NCI-H2227 (cell line): ENCODE results near the gene KRTAP21-3.
"Not testable (repeated sequence)": the region's sequence is repeated elsewhere in the genome, so short reads cannot be mapped to it uniquely, and the experiment has no call there.

Source experiments
- DNase-seq: peaks from one replicate; lab custom pipeline; 2025; ENCODE audit not compliant: unreplicated experiment; lab: John Stamatoyannopoulos, UW

The KRTAP21-3 gene, protein sequence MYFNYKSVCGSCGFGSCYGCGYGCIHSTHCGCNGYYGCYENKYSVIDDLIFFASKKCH

DNA sequence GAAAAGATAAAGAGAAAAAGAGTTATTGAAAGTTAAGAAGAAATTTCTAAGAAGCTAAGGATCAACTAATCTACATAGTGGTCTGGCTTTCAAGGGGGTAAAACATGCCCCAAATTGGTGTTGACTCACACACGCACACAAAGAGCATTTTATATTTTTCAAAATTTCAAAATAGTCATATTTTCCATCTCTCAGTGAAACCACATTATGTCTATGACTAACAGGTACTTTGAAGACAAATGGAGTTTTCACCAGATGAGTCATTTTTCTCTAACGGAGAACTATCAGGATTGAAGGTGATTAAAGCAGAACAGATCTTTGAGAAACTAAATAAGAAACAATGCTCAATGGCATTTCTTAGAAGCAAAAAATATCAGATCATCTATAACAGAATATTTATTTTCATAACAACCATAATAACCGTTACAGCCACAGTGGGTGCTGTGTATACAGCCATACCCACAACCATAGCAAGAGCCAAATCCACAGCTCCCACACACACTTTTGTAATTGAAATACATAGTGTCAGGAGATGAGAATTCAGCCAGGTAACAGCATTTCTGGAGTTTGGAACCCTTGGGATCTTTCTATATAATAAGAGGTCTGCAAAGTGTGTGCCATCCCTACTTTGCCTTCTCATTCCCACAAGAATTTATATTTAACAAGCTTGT lies at the start of gene KRTAP21-3:
KRTAP21-3 (minus strand) TSS at position 539 of the 671 bp plus-strand sequence; CDS start at position 521, 18 bp downstream.
- no peak for DNase-seq

DNA sequence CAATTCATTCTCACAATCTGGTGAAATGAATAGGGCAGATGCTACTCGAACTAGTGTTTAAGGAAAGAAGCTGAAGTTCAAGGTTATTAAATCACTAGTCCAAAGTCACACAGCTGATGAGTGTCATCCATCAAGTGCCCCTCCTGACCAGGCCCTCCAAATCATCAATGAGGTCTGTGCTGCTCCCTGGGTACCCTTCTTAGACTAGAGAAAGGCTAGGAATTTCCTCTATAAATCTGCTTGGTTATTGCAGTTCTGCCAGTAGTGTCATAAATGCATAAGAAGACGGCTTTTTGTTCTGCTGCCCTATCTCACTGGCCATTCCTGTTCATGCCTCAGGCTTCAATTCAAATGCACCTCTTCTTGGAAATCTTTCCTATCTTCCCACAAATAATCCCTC lies 42.2 kb upstream of the KRTAP21-3 start:
- DNase-seq: no peak

- no peak for DNase-seq
Observed at GRCh38 chr21:30758306-30758705, 39.7 kb upstream of the KRTAP21-3 start.

- DNase-seq: not testable (repeated sequence)
Observed at GRCh38 chr21:30755328-30755727, 36.8 kb upstream of the KRTAP21-3 start, which contains the start of gene KRTAP21-1. TSS of gene KRTAP21-1 (minus strand) at chr21:30755428. CDS start at chr21:30755378, 50 bp downstream.

GRCh38 chr21:30747159-30747558 lies 28.6 kb upstream of the KRTAP21-3 start, which contains the start of gene KRTAP21-2:
TSS of gene KRTAP21-2 (minus strand) at chr21:30747259. CDS start at chr21:30747202, 57 bp downstream.
- no peak for DNase-seq

- DNase-seq: no peak
Observed at GRCh38 chr21:30740462-30740861, 21.9 kb upstream of the KRTAP21-3 start.

- DNase-seq: no peak
Observed at GRCh38 chr21:30733026-30733425, 14.4 kb upstream of the KRTAP21-3 start.

- no peak for DNase-seq
Observed at GRCh38 chr21:30726726-30727125, 8.1 kb upstream of the KRTAP21-3 start.

GRCh38 chr21:30719401-30719800 lies 824 bp upstream of the KRTAP21-3 start:
- DNase-seq: no peak

DNA sequence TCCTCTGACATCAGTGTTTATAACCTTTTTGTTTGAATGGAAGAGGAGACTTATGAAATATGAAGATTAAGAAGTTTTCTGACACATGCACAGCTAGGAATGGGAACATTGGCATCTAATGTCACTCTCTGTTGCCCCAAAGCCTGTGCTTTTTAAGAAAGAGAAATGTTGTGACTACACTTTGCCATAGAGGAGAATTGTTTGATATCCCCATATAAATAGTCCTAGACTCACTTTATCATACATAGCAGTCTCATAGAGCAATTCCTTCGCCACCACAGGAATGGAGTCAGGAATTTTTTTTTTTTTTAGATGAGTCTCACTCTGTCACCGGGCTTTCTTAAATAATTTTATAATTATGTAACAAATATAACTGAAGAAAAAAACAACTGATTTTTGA lies 1.5 kb downstream of the KRTAP21-3 start:
- DNase-seq: no peak

DNA sequence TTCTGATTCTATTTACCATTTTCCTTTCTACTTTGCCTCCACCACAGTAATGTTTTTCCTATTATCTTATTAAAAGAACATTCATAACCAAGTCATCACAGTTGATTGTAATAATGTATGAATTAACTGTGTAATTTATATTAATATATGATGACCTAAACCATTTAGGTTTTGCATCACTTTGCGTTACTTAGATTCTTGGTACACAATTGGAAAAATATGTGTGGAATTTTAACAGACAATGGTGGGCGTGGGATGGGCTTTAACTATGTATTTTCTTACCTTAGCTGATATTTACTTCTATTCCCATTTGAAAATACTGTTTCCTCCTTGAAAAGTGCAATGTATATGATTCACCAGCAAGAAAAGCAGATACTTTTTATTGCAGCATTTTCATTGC lies 3.6 kb downstream of the KRTAP21-3 start:
- no peak for DNase-seq

DNA sequence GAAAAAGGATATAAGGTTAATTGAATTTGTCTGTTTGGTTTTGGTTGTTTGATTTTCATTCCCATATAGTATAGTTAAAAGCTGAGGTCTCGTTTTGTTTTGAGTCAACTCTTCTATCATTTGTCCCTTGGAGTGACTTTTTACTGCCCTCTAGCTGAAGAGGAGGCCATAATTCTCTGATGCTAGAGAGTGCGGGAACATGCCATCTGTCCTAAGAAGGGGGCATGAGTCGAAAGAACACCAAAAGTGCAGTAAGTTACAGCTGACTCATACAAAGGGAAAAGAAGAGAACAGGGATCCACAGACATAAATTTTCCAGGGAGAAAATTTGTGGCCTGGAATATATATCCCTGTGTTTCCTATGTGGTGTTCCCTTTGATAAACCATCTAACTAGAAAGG lies 4.1 kb downstream of the KRTAP21-3 start:
- no peak for DNase-seq

DNA sequence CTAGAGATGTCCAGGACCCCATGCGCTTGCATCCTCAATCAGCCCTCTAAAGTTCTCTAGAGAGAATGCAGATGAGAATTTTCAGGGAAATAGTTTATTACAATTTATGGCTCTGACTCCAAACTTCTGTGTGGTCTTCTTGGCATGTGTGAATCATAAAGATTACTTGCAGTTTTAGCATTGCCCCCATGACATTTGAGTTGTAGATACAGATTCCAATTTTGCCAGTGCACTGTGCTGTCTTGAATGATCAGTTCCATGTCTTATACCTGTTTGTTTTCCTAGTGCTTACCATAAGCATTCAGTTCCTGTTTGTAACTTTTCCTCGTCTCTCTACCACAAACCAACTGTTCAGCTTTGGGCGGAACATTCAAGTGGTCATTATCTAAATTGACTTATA lies 4.8 kb downstream of the KRTAP21-3 start:
- DNase-seq: no peak

DNA sequence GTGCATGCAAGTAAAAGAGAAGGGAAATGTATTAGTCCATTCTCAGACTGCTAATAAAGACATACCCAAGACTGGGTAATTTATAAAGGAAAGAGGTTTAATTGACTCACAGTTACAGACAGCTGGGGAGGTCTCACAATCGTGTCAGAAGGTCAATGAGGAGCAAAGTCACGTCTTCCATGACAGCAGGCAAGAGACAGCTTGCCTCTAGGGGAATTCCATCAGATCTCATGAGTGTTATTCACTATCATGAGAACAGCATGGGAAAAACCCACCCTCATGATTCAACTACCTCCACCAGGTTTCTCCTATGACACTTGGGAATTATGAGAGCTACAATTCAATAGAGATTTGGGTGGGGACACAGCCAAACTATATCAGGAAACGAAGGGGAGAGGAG lies 8.1 kb downstream of the KRTAP21-3 start:
- DNase-seq: no peak

GRCh38 chr21:30707409-30707808 lies 11.2 kb downstream of the KRTAP21-3 start:
- DNase-seq: no peak

DNA sequence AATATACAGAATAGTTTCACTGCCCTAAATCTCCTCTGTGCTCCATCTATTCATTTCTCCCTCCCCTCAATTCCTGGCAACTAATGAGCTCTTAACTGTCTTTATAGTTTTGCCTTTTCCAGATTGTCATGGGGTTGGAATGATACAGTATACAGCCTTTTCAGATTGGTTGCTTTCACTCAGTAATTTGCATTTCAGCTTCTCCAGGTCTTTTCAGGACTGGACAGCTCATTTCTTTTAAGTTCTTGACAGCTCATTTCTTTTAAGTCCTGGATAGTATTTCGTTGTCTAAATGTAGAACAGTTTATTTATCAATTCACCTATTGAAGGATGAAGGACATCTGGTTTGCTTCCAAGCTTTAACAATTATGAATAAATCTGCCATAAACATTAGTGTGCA lies 22.6 kb downstream of the KRTAP21-3 start:
- DNase-seq: no peak

GRCh38 chr21:30689822-30690221 lies 28.8 kb downstream of the KRTAP21-3 start:
- no peak for DNase-seq

DNA sequence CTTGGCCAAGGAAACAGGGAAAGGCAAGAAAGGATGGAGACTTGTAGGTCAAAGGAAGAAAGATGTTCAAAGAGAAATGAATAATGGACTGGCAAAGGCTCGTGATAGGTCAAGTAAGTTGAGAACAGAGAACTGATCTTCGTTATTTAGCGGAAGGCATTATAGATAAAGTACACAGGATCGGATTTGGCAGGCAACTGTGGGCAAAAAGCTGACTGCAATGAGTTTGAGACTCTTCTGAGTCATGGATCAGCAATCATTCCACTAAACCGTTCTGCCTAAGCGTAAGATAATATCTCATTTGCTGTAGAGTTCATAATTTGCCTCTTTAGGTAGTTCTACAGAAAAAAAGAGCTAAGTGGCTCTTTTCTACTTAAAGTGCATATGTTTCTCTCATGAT lies 34.1 kb downstream of the KRTAP21-3 start:
- no peak for DNase-seq

DNA sequence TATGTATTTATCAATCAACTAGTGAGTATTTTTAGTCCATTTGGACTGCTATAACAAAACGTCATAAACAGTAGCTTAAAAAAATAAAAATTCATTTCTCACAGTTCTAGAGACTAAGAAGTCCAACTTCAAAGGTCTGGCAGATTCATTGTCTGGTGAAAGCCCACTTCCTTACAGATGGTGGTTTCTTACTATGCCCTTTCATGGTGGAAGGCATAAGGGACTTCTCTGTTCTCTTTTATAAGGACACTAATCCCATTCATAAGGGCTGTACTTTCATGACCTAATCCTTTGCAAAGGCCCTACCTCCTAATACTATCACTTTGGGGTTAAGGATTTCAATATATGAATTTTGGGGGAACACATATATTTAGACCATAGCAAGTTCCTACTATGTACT lies 38.0 kb downstream of the KRTAP21-3 start:
- DNase-seq: no peak

DNA sequence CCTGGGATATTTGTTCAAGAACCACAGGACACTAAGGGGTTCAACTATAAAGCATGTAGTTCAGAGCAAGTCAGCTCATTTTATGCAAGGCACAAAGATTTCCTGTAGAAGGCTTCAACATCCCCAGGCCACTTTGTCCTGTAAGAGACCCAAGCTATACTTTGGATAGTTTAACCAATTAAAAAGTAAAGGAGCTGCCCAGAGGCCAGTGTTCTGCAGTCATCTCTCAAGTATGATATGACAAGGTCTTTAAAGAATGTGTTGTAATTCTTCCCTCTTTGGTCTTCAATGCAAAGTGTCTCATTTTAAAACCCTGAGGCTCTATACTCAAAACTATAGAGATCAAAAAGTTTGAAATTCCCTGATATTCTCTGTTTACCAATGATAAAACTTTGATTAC lies 41.8 kb downstream of the KRTAP21-3 start:
- DNase-seq: no peak

DNA sequence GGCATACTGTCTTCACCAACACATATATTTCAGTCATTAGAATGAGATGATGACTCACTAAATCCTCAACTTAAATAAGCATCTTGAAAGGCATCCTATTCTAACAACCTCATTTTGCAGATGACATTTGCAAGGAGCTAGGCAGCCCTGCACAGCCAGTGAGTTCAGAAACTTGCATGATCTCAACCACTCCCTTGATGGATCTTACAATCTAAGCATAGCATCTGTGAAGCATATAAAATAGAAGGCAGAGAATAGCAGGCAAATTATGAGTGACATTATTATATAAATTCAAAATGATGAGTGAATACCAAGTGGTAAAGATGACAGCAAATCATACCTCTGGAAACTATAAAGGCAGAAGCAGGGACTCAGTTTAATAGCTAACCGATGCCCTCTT lies 44.3 kb downstream of the KRTAP21-3 start:
- DNase-seq: no peak

GRCh38 chr21:30672985-30673650 lies 45.5 kb downstream of the KRTAP21-3 start:
- no peak for DNase-seq
